PC-3 (cell line): ENCODE results near the gene DOCK4. TPM values are rescaled to one million over a fixed set of nuclear protein-coding genes. Genes with fewer than 3 reads are reported as not detected.

Experiments
- ATAC-seq: fragments of 200-7000 bp; cut with Tn5 transposase; 2 replicates; pipeline ENCODE4 v1.9.1; 2020; ENCODE audit warnings: mild to moderate bottlenecking, moderate library complexity
- BruUV-seq: library from RNA; stranded (reverse); fragments of 400-500 nt; replicated peaks from 2 replicates; lab custom pipeline; 2021; lab: Mats Ljungman, UMichigan
- CTCF ChIA-PET: fragments of 300-600 bp; sonication (Branson Sonifier 250); formaldehyde crosslinking; loops from one replicate; lab custom pipeline; 2022; ENCODE audit warnings: antibody characterized with exemption; lab: Charles Lee
- POLR2A ChIA-PET: fragments of 300-600 bp; sonication (Branson Sonifier 250); formaldehyde crosslinking; loops from one replicate; lab custom pipeline; 2022; ENCODE audit warnings: antibody characterized with exemption; ENCODE audit not compliant: unreplicated experiment; lab: Charles Lee
- DNase-seq: peaks from one replicate; pipeline ENCODE4 v3.0.0-alpha.2; 2015
- H2AFZ ChIP-seq: fragments of 300-600 bp; sonication (generic); 2 replicates; pipeline ENCODE4 v1.6.0; 2016; ENCODE audit warnings: antibody characterized with exemption, low read length
- H3F3A ChIP-seq: fragments of 300-600 bp; sonication (generic); one replicate; pipeline ENCODE4 v1.6.0; 2017; ENCODE audit warnings: antibody characterized with exemption, low read length, control low read depth, mild to moderate bottlenecking; ENCODE audit not compliant: unreplicated experiment
- H3K27ac ChIP-seq: fragments of 300-600 bp; sonication (generic); 2 replicates; pipeline ENCODE4 v1.5.1; 2016; ENCODE audit warnings: mild to moderate bottlenecking, low read length
- H3K27me3 ChIP-seq: fragments of 300-600 bp; sonication (generic); 2 replicates; pipeline ENCODE4 v1.6.1; 2016; ENCODE audit warnings: low read length, mixed read lengths
- H3K36me3 ChIP-seq: fragments of 300-600 bp; sonication (generic); 2 replicates; pipeline ENCODE4 v1.6.1; 2016; ENCODE audit warnings: low read depth, mixed run types, low read length, mixed read lengths
- H3K4me1 ChIP-seq: fragments of 300-600 bp; sonication (generic); 2 replicates; pipeline ENCODE4 v1.5.1; 2016; ENCODE audit warnings: low read length; ENCODE audit not compliant: insufficient read depth
- H3K4me2 ChIP-seq: fragments of 300-600 bp; sonication (generic); 2 replicates; pipeline ENCODE4 v1.6.0; 2016; ENCODE audit warnings: low read length
- H3K4me3 ChIP-seq: fragments of 300-600 bp; sonication (generic); 2 replicates; pipeline ENCODE4 v1.5.1; 2016; ENCODE audit warnings: mild to moderate bottlenecking, low read length, mixed read lengths
- H3K79me2 ChIP-seq: fragments of 300-600 bp; sonication (generic); 2 replicates; pipeline ENCODE4 v1.6.1; 2017; ENCODE audit warnings: low read length, mixed read lengths
- H3K9ac ChIP-seq: fragments of 300-600 bp; sonication (generic); 2 replicates; pipeline ENCODE4 v1.6.0; 2016; ENCODE audit warnings: mild to moderate bottlenecking, low read length
- H3K9me2 ChIP-seq: fragments of 300-600 bp; sonication (generic); replicated peaks from 2 replicates; pipeline ENCODE4 v1.6.1; 2016; ENCODE audit warnings: mixed run types, low read length, mixed read lengths
- H3K9me3 ChIP-seq: fragments of 300-600 bp; sonication (generic); 2 replicates; pipeline ENCODE4 v1.6.1; 2016; ENCODE audit warnings: low read length, mixed read lengths
- H4K20me1 ChIP-seq: fragments of 300-600 bp; sonication (generic); 2 replicates; pipeline ENCODE4 v1.6.1; 2016; ENCODE audit warnings: low read length, mixed read lengths
- EZH2 ChIP-seq: fragments of 300-600 bp; sonication (generic); IDR thresholded peaks from one replicate; pipeline ENCODE4 v1.6.1; 2017; ENCODE audit warnings: antibody characterized with exemption, mild to moderate bottlenecking, low read length; ENCODE audit not compliant: unreplicated experiment
- EZH2phosphoT487 ChIP-seq: fragments of 300-600 bp; sonication (generic); IDR thresholded peaks from 2 replicates; pipeline ENCODE4 v1.6.1; 2018; ENCODE audit warnings: mild to moderate bottlenecking, antibody characterized with exemption, low read length, borderline replicate concordance
- intact Hi-C: fragments of 100-400 bp; cut with micrococcal nuclease; formaldehyde crosslinking; loops from 2 replicates; pipeline ENCODE4 v1.9.0; 2023
- total RNA-seq: library from RNA; depleted of rRNA; stranded (reverse); fragments of >200 nt; gene quantifications from 2 replicates; pipeline ENCODE4 v1.2.3, GENCODE V29; 2014
- TF ChIP-seq, protein P1 (sequence below): fragments of 300-600 bp; sonication (generic); conservative IDR thresholded peaks from 2 replicates; pipeline ENCODE4 v1.5.1; 2017; ENCODE audit warnings: antibody characterized with exemption, low read depth, mild to moderate bottlenecking, low read length

Gene DOCK4
- total RNA-seq, 1 experiment from 2014 or later, result 25.4 TPM

GRCh38 chr7:111863269-111863668, 342.9 kb downstream of the DOCK4 start:
- Histone ChIP-seq H2AFZ (no peak overlapping the region), H3K27me3 (no peaks in the 10 kb centered on the region), H3K79me2 (no peaks in the 10 kb centered on the region), H3K4me3 (no peak overlapping the region), H3K4me1 (no peaks in the 10 kb centered on the region), H3F3A (no peaks in the 10 kb centered on the region), H3K36me3 (peaks cover 4% of the 10 kb centered on the region; the same call in 1 of the 2 replicates), H3K9me2 (no peaks in the 10 kb centered on the region), H3K4me2 (no peak overlapping the region), H3K9me3 (no peaks in the 10 kb centered on the region), H4K20me1 (no peaks in the 10 kb centered on the region), H3K9ac (no peak overlapping the region), H3K27ac (no peak overlapping the region)
- ChIA-PET POLR2A (interaction anchor here (0.5 kb wide), 1 partner anchor 547 kb away, joined by 3 read pairs; no protein-coding TSS in a partner anchor), CTCF (no interaction called here)
- no TSS peak for BruUV-seq
- DNase-seq (no peak), ATAC-seq (no peak)
- no peak for TF ChIP-seq EZH2
- intact Hi-C loops, result no loop called here

DNA sequence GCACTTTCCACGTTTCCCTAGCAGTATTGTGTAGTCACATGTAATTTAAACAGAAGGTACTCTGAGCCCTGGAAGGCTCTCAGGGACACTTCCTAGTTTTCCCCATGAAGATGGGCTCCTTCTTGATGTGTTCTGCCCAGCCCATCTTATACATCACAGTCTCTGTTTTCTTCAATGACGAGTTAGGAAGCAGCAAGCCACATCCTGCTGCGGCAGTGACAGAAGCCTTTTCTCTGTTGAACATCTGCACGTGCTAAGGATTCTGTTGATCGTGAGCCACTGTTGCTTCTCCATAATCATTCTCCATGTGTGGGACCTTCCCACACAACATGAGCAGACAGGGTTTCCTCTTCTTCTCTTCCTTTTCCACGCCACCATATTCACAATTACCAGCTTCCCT, 346.0 kb downstream of the DOCK4 start:
- BruUV-seq, result no TSS peak
- Histone ChIP-seq H4K20me1 (no peaks in the 10 kb centered on the region), H3K4me1 (no peaks in the 10 kb centered on the region), H3K9me3 (no peaks in the 10 kb centered on the region), H3K9ac (no peak overlapping the region), H3K36me3 (no peaks in the 10 kb centered on the region), H3K27ac (no peak overlapping the region), H3K4me3 (no peak overlapping the region), H3K4me2 (no peak overlapping the region), H3K9me2 (no peaks in the 10 kb centered on the region), H3K27me3 (no peaks in the 10 kb centered on the region), H3F3A (no peaks in the 10 kb centered on the region), H2AFZ (no peak overlapping the region), H3K79me2 (no peaks in the 10 kb centered on the region)
- no peak for TF ChIP-seq EZH2
- no peak for TF ChIP-seq EZH2phosphoT487
- TF ChIP-seq, protein P1, sequence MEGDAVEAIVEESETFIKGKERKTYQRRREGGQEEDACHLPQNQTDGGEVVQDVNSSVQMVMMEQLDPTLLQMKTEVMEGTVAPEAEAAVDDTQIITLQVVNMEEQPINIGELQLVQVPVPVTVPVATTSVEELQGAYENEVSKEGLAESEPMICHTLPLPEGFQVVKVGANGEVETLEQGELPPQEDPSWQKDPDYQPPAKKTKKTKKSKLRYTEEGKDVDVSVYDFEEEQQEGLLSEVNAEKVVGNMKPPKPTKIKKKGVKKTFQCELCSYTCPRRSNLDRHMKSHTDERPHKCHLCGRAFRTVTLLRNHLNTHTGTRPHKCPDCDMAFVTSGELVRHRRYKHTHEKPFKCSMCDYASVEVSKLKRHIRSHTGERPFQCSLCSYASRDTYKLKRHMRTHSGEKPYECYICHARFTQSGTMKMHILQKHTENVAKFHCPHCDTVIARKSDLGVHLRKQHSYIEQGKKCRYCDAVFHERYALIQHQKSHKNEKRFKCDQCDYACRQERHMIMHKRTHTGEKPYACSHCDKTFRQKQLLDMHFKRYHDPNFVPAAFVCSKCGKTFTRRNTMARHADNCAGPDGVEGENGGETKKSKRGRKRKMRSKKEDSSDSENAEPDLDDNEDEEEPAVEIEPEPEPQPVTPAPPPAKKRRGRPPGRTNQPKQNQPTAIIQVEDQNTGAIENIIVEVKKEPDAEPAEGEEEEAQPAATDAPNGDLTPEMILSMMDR, result no peak
- DNase-seq, result no peak
- ATAC-seq, result no peak
- CTCF ChIA-PET, result no interaction called here
- POLR2A ChIA-PET, result no interaction called here
- intact Hi-C loops, result no loop called here

DNA sequence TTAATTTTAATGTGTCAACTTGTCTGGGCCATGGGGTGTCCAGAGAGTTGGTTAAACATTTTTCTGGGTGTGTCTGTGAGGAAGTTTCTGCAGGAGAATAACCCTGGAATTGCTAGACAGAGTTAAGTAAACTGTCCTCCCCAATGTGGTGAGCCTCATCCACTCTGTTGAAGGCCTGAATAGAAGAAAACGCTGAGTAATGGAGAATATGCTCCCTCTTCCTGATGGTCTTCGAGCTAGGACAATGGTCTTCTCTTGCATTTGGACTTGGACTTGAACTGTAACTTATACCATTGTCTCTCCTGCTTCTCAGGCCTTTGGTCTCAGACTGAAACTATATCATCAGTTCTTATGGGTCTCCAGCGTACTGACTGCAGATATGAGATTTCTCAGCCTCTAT, 347.9 kb downstream of the DOCK4 start:
- POLR2A ChIA-PET, result no interaction called here
- Histone ChIP-seq H3K9me3 (no peaks in the 10 kb centered on the region), H3K4me2 (no peak overlapping the region), H3K36me3 (no peaks in the 10 kb centered on the region), H3K79me2 (no peaks in the 10 kb centered on the region), H3K9me2 (no peaks in the 10 kb centered on the region), H3K9ac (no peak overlapping the region), H3K4me1 (no peaks in the 10 kb centered on the region), H3F3A (no peaks in the 10 kb centered on the region), H3K4me3 (no peak overlapping the region), H3K27me3 (no peaks in the 10 kb centered on the region), H2AFZ (no peak overlapping the region), H3K27ac (no peak overlapping the region), H4K20me1 (no peaks in the 10 kb centered on the region)
- DNase-seq (no peak), ATAC-seq (no peak)
- intact Hi-C loops, result loop anchor here (5.0 kb wide), 2 partner anchors 349 to 554 kb away; partner anchors contain the start of genes DOCK4 and ZNF277
- CTCF ChIA-PET, result interaction anchor here (0.6 kb wide), 1 partner anchor 83 kb away, joined by 3 read pairs; no protein-coding TSS in a partner anchor
- BruUV-seq, result no TSS peak
- TF ChIP-seq EZH2phosphoT487 (no peak), EZH2 (no peak)
- TF ChIP-seq, protein P1, result no peak
